Medulla oblongata (tissue), 1 donor: ENCODE measurements around the gene CYTH3.

Experiments used
- DNase-seq: peaks from one replicate; pipeline ENCODE4 v3.0.0-alpha.2; 2015; ENCODE audit errors: extremely low spot score

CYTH3 gene

DNA sequence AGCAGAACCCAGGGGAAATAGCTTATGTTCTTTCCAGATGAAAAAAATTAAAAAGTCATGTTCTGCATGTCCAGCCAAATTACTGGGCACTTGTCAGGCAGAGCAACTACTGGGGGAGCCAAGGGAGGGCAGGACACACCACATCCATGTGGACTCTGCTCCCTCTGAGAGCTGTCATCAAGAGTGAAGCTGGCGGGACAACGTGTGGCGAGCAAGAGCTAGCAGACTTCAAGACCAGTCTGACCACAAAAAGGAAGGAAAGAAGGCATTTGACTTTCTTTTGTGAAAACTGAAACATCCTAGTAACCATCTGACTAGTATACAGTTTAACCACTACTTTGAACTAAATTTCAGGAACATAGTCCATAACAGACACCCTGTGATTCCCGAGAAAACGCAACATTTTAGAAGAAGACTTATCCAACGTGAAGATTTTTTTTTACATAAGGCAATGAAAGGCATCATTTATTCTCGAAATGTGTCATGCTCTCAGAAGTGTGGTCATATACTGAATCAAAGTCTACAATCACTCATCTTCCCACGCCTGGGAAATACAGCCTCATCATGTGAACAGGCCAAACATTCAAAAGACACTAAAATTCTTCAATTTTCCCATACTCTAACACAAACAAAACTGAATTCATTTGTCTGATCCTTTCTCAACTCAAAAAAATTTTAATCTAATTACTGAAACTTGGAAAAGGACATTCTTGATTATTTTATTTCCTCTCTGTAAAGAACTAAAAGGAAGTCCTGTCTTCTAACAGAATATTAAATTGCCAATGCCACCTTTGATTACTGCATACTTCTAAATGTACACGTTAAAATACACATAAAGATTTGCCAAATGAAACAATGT lies 15.5 kb downstream of the CYTH3 start:
- DNase-seq = peak; percentile 74

DNA sequence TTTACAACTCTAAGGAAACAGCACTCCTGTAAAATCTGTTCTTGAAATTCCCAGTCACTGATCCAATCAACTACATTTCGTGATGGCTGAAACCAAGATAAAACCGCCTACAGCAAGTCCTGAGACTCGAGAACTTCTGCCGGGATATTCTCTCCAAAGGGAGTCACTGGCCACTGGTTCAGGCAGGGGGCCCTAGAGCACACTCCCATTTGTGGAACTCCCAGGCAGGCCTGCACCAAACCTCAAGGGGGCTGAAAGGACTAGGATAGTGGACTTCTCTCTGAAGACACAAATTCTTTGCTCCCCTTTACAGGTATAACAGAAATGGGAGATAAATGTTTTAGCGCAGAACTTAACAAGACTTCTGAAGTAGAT lies 16.3 kb downstream of the CYTH3 start:
- DNase-seq = no peak

DNA sequence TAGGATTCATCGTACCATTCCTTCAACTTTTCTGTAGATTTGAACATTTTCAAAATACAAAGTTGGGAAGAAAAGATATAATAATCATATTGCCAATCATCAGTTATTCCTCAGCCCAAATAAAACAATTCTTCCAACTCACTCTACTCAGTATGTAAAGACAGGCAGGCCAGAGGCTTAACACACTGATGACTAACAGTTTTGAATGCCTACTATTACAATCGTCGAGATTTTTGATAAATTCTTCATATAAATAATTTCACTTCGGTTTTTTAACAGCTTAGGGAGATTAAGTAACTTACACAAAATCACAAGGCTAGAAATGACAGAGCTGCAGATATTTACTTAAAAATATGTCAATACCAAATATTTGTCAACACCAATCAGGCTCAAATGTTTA lies 17.6 kb downstream of the CYTH3 start:
- DNase-seq = no peak

GRCh38 chr7:6252748-6253147 lies 19.7 kb downstream of the CYTH3 start:
- no peak for DNase-seq

- DNase-seq = no peak
Measured at GRCh38 chr7:6252341-6252746, 20.1 kb downstream of the CYTH3 start.

DNA sequence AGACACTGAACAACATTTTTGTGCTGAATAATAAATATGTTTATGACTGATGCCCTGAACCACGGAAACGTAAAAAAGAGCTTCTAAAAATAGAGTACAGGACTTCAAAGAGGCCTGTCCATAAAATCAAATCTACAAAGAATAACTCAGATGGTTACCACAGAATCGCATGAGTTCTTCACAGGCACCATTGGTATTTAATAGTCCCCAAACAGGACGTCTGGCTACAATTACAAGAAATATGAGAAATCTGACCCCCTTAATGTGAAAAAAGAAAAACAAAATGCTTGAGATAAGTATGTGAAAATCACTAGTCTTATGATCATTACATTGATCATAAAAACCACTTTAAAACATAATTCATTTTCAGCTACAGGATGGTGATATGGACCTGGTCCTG lies 20.8 kb downstream of the CYTH3 start:
- no peak for DNase-seq

- no peak for DNase-seq
Measured at GRCh38 chr7:6250364-6250833, 22.0 kb downstream of the CYTH3 start.

DNA sequence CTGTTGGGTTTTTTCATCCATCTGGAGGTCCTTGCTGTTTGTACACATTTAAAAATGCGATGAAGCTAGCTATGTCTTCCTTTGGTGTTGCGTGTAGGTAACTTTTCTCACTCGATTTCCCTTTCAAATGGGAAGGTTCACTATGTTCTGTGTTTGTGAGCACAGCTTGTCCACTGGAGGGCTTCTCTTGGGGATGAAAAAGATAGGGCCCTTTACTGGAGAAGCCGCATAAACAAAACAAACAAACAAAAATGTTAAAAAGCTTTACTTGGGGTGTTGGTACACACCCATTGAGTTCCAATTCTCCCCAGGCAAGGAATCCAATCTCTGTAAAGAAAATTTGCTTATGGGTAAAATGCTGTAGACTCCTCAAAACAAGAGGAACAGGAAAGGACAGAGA lies 23.4 kb downstream of the CYTH3 start:
- no peak for DNase-seq

DNA sequence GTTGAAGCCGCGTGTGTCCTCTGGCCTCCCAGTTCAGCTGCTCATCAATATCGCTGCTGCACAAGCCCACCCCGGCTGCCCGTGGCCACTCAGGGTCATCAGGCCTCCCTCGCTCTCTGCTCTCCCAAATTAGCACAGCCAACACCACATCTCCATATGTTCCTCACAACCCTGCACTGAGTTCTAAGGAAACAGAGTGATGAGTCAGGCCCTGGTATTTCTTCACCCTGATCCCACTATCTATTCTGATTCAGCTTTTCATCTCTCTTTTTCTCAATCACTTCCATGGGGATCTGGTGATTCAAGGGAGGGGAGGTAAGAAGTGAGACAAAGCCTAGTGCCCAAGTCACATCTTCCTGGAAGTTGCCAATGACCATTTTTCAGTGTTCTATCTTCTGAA lies 23.8 kb downstream of the CYTH3 start:
- no peak for DNase-seq

GRCh38 chr7:6246251-6246917 lies 26.0 kb downstream of the CYTH3 start:
- DNase-seq = no peak

DNA sequence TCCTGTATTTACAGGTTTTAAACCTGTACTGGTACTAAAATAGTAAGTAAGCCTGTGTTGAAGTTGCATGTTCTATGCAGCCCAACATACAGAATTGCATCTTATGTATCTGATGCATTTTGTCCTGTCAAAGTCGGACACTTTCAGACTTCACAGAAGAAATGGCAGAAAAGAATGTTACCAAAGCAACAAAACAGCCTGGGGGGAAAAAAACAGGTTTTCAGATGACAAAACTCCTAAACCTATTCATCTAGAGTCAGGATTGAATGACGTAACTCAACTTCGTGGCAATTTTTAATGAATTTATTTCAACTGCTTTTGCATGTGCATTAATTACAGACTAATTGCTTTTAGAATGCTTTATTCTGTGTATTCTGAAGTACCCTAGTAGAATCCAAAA lies 28.4 kb downstream of the CYTH3 start:
- no peak for DNase-seq

DNA sequence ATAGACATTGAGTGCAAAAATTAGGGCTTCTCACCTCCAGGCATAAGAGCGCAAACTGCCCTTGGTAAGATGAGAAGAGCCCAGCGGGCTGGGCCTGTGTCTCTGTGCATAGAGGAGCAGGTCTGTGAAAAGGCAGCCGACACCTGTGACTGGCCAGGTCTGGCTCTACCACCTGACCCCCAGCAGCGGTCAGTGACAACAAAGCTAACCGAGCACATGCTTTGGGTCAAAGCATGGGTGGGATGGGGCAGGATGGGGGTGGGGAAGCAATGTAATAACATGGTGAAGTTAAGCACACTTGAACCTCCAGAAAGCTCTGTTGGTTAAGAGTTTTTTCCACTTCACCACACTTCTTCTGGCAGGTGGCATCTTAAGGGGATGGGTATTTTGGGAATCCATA lies 29.3 kb downstream of the CYTH3 start:
- DNase-seq = no peak

DNA sequence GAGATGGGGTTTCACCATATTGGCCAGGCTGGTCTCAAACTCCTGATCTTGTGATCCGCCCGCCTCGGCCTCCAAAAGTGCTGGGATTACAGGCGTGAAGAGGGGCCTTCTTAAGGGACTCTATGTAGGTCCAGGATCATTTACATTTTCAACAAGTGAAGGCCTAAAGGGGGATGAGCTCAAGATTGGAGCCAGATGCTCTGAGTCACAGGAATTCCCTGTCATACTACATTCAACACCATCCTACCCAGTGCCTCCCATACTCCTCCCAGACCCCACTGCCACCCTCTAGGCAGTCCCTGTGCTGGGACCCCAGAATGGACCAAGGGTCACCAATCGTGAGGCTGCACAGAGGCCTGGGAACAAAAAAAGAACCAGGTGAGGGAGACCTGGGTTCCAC lies 29.9 kb downstream of the CYTH3 start:
- DNase-seq = no peak

DNA sequence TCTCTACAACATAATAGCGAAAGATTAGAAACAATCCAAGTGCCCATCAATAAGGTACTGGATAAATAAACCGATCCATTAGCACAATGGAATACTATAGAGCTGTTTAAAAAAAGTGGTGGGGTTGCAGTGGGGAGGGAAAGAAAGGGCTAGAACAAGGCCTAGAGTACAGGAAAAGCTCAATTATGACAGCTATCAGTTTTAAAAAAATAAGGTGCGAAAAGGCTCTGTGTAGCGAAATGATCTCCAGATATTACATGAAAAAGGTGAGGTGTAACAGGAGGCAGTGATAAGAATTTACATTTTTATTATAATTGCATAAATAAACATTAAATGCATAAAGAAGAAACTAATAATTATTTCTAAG lies 30.8 kb downstream of the CYTH3 start:
- DNase-seq = no peak

GRCh38 chr7:6238309-6238925 lies 34.0 kb downstream of the CYTH3 start:
- DNase-seq = no peak

- DNase-seq = no peak
Measured at GRCh38 chr7:6237730-6238129, 34.7 kb downstream of the CYTH3 start.

DNA sequence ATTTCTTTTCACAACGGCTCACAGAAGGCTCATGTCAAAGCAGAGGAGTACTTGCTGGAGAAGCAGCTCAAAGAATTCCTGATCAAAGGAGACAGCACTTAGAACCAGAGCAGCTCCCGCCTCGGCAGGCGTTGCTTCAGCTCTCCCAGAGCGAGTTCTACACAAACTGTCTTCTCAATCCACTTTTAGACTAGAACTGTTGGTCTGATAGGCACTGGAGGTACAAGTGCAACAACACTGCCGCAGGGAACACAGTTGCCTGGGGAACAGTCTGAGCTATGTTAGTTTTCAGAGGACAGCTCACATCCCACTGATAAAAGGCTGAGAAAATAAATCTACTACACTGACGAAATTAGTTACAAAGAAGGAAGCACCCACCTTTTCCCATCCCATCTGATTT lies 35.4 kb downstream of the CYTH3 start:
- no peak for DNase-seq

DNA sequence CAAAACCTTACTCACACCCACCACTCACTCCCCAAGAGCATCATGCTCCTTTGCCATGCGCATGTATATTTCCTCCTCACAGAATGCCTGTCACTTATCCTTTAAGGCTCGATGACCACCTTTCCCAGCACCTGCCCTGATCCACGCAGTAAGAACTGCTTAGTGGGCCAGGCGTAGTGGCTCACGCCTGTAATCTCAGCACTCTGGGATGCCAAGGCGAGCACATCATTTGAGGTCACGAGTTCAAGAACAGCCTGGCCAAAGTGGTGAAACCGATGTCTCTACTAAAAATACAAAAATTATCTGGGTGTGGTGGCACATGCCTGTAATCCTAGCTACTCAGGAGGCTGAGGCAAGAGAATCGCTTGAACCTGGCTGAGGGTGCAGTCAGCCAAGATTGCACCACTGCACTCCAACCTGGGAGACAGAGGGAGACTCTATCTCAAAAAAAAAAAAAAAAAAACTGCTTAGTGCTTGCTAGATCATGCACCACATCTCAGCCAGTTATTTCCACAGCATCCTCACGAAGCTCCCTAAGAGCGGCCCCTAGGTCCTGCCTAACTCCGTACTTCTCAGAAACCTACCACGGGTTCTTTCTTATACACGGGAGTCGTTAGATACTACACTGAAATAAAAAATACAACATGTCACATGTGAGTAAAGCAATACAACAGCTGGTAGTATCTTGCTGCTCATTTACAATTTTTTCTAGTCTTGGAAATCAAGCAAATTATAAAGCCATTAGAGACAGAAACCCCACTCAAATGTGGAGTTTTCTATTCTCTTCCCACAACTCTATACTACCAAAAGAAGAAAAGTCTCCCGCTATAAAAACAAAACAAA lies 37.2 kb downstream of the CYTH3 start:
- no peak for DNase-seq

GRCh38 chr7:6234384-6234783 lies 38.0 kb downstream of the CYTH3 start:
- no peak for DNase-seq

GRCh38 chr7:6232534-6232933 lies 39.9 kb downstream of the CYTH3 start:
- peak; percentile 32 for DNase-seq

DNA sequence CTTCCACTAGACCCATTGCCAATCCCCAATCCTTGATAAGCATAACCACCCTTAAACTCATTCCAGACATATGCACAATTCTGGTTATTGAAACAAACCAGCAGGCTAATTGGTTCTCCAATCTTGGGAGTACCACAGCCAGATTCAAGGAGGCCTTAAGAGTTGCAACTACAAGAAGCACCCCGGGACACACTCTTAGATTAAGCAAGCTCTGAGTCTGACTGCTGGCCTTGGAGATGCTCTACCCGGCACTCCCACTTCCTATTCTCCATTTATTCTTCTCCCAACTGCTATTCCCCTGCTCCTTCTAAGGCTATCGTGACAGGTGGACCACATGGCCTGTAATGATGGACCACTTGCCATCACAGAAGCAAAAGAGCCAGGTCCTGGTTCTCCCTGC lies 40.3 kb downstream of the CYTH3 start:
- DNase-seq = no peak

- no peak for DNase-seq
Measured at GRCh38 chr7:6231184-6231583, 41.2 kb downstream of the CYTH3 start.
